K562 (cell line): ENCODE results near the gene KLK14. TPM values are rescaled to one million over a fixed set of nuclear protein-coding genes. Genes with fewer than 3 reads are reported as not detected.

Source experiments
- ATF7 ChIP-seq: fragments of 450-650 bp; IDR thresholded peaks from 2 replicates; pipeline ENCODE4 v1.7.1; 2014; ENCODE audit warnings: mild to moderate bottlenecking, moderate library complexity
- CBFB ChIP-seq: sonication (generic); formaldehyde crosslinking; IDR thresholded peaks from 2 replicates; pipeline ENCODE4 v1.4.0; 2020; ENCODE audit warnings: mild to moderate bottlenecking, missing genetic modification reagents
- CTBP1 ChIP-seq: fragments of 450-650 bp; IDR thresholded peaks from 2 replicates; pipeline ENCODE4 v1.6.1; 2016; ENCODE audit warnings: borderline replicate concordance
- CXXC5 ChIP-seq: fragments of 250-450 bp; sonication (Bioruptor Pico); IDR thresholded peaks from 2 replicates; pipeline ENCODE4 v1.8.0; 2022; ENCODE audit warnings: inconsistent platforms, mild to moderate bottlenecking, moderate library complexity
- MYC ChIP-seq, 2 experiments: fragments of 250-450 bp in 1 of 2; sonication (Bioruptor Pico) in 1 of 2; IDR thresholded peaks; 2 replicates each; pipeline versions ENCODE4 v1.5.1 to v1.6.1; 2012 to 2021; ENCODE audit warnings: low read depth in 2 of 2, borderline replicate concordance in 1 of 2, improper control_type of control experiment in 1 of 2, low read length in 1 of 2, mild to moderate bottlenecking in 1 of 2, moderate library complexity in 1 of 2
- NFIC ChIP-seq: fragments of 450-650 bp; IDR thresholded peaks from 2 replicates; pipeline ENCODE4 v1.6.1; 2017; ENCODE audit warnings: mild to moderate bottlenecking, inconsistent platforms
- NFIX ChIP-seq: fragments of 250-450 bp; sonication (Bioruptor Pico); IDR thresholded peaks from 2 replicates; pipeline ENCODE4 v1.4.0; 2020; ENCODE audit warnings: low read depth, mild to moderate bottlenecking, moderate library complexity
- NRF1 ChIP-seq, 2 experiments: fragments of 450-650 bp; IDR thresholded peaks in 1 of 2; conservative IDR thresholded peaks in 1 of 2; 2 replicates each; pipeline ENCODE4 v1.6.1; 2014; ENCODE audit warnings: mild to moderate bottlenecking in 2 of 2
- RBM39 ChIP-seq: fragments of 200-400 bp; formaldehyde crosslinking; optimal IDR thresholded peaks from 2 replicates; pipeline ENCODE3; 2018; ENCODE audit warnings: low read depth, low read length
- RCOR1 ChIP-seq, 2 experiments: IDR thresholded peaks; 2 replicates each; pipeline ENCODE4 v1.6.1; 2012; ENCODE audit warnings: low read depth in 2 of 2, low read length in 2 of 2, borderline replicate concordance in 1 of 2, improper control_type of control experiment in 1 of 2
- RFX7 ChIP-seq: fragments of 250-450 bp; sonication (Bioruptor Pico); IDR thresholded peaks from 2 replicates; pipeline ENCODE4 v1.5.1; 2021; ENCODE audit warnings: mild to moderate bottlenecking
- SAFB ChIP-seq: fragments of 200-400 bp; formaldehyde crosslinking; IDR thresholded peaks from 2 replicates; pipeline ENCODE4 v1.6.1; 2017; ENCODE audit warnings: low read depth, low read length, borderline replicate concordance
- YY1 ChIP-seq, 3 experiments: IDR thresholded peaks; 2 replicates each; pipeline ENCODE4 v1.6.1; 2011; ENCODE audit warnings: low read length in 2 of 3, mild to moderate bottlenecking in 2 of 3, moderate library complexity in 2 of 3, borderline replicate concordance in 1 of 3, control low read depth in 1 of 3, low read depth in 1 of 3; ENCODE audit not compliant: insufficient read depth in 3 of 3, insufficient replicate concordance in 2 of 3, control insufficient read depth in 1 of 3, insufficient read length in 1 of 3; ENCODE audit errors: extremely low read depth in 1 of 3
- ZNF766 ChIP-seq: fragments of 200-800 bp; sonication (Bioruptor generic); conservative IDR thresholded peaks from 2 replicates; pipeline ENCODE4 v1.6.1; 2016; ENCODE audit warnings: missing genetic modification characterization, missing compliant biosample characterization
- polyA plus RNA-seq, 8 experiments: library from polyadenylated mRNA; depleted of rRNA in 4 of 8; stranded (reverse) in 5 of 8; unstranded in 3 of 8; fragments of >200 nt; fragmentation: Nextera tagmentation in 2 of 8; fragmentation: Illumina TruSeq in 1 of 8; extraction: Ambion mirVana in 2 of 8; extraction: Trizol in 1 of 8; gene quantifications; 2 replicates each; pipeline versions ENCODE4 v1.2.1 to v1.2.3, GENCODE V29; 2011 to 2014; ENCODE audit warnings: inconsistent platforms in 1 of 8, missing spikeins in 1 of 8
- total RNA-seq, 7 experiments: library from RNA; depleted of rRNA in 6 of 7; stranded (reverse); fragments of >200 nt in 6 of 7; fragmentation: Illumina TruSeq in 2 of 7; extraction: Trizol in 2 of 7; gene quantifications; 2 replicates each; pipeline versions ENCODE4 v1.2.1 to v1.2.3, GENCODE V29; 2011 to 2021; ENCODE audit warnings: low replicate concordance in 1 of 7
- TF ChIP-seq, protein P1 (sequence below), 2 experiments: fragments of 450-650 bp in 1 of 2; sonication (generic) in 1 of 2; formaldehyde crosslinking in 1 of 2; IDR thresholded peaks; 2 replicates each; pipeline versions ENCODE4 v1.7.1 to v1.9.0; 2016 to 2022; ENCODE audit warnings: inconsistent platforms in 1 of 2, mild to moderate bottlenecking in 1 of 2, missing genetic modification reagents in 1 of 2
- TF ChIP-seq, protein P2 (sequence below): fragments of 450-650 bp; IDR thresholded peaks from 2 replicates; pipeline ENCODE4 v1.6.1; 2016

The KLK14 gene
- total and polyA plus RNA-seq, 9 of the 15 experiments (the other 6 are each of a cell fraction or from before 2014, with no cell fraction given): not detected

DNA sequence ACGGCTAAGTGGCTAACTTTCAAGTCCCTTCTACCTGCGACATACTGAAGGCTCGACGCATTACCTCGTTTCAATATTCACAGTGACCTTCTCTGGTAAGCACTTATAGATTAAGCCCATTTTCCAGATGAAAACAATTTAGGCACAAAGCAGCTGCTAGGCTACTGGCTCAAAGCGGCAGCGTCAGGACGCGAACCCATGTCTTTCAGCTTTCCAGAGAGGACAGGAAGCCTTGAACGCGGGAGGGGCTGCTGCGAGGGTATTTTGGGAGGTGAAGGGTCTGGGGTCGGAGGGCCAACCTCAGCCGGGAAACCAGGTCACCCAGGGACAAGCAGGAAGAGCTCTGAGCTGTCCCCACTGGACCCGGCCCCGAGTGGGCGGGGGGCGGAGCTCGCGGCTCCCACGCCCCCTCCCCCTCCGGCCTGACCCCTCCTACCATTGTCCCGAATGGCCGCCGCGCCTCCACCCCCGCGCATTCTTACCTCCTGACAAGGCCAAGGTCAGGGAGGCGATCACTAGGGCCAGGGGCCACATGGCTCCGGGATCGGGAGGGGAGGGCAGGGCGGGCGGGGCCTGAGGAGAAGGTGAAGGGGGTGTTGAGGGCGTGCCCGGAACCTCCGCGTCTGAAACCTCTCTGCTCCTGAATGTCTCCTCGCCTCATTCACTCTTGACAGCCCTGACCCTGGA, 18.0 kb downstream of the KLK14 start, which contains the start of gene KLK13 (continued):
- TF ChIP-seq, protein P1, sequence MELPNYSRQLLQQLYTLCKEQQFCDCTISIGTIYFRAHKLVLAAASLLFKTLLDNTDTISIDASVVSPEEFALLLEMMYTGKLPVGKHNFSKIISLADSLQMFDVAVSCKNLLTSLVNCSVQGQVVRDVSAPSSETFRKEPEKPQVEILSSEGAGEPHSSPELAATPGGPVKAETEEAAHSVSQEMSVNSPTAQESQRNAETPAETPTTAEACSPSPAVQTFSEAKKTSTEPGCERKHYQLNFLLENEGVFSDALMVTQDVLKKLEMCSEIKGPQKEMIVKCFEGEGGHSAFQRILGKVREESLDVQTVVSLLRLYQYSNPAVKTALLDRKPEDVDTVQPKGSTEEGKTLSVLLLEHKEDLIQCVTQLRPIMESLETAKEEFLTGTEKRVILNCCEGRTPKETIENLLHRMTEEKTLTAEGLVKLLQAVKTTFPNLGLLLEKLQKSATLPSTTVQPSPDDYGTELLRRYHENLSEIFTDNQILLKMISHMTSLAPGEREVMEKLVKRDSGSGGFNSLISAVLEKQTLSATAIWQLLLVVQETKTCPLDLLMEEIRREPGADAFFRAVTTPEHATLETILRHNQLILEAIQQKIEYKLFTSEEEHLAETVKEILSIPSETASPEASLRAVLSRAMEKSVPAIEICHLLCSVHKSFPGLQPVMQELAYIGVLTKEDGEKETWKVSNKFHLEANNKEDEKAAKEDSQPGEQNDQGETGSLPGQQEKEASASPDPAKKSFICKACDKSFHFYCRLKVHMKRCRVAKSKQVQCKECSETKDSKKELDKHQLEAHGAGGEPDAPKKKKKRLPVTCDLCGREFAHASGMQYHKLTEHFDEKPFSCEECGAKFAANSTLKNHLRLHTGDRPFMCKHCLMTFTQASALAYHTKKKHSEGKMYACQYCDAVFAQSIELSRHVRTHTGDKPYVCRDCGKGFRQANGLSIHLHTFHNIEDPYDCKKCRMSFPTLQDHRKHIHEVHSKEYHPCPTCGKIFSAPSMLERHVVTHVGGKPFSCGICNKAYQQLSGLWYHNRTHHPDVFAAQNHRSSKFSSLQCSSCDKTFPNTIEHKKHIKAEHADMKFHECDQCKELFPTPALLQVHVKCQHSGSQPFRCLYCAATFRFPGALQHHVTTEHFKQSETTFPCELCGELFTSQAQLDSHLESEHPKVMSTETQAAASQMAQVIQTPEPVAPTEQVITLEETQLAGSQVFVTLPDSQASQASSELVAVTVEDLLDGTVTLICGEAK (IDR thresholded peaks at IDR 0.05): peak; percentile 58
- TF ChIP-seq, protein P1 (CRISPR knock-in tag; IDR thresholded peaks at IDR 0.05): no peak
- peak; percentile 24 to 90 (median 80) for TF ChIP-seq YY1 (IDR thresholded peaks at IDR 0.05; ENCODE audit: borderline replicate concordance in 1 of 3, control insufficient read depth in 1 of 3, extremely low read depth in 1 of 3, insufficient read depth in 3 of 3, insufficient read length in 1 of 3, insufficient replicate concordance in 2 of 3, low read depth in 1 of 3, low read length in 2 of 3)
- TF ChIP-seq, protein P2, sequence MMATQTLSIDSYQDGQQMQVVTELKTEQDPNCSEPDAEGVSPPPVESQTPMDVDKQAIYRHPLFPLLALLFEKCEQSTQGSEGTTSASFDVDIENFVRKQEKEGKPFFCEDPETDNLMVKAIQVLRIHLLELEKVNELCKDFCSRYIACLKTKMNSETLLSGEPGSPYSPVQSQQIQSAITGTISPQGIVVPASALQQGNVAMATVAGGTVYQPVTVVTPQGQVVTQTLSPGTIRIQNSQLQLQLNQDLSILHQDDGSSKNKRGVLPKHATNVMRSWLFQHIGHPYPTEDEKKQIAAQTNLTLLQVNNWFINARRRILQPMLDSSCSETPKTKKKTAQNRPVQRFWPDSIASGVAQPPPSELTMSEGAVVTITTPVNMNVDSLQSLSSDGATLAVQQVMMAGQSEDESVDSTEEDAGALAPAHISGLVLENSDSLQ: peak; percentile 6; the same call in 1 of the 2 replicates
- TF ChIP-seq NRF1 (conservative IDR thresholded peaks at IDR 0.05 in 1 of 2, IDR thresholded peaks at IDR 0.05 in 1 of 2): peak; percentile 83 to 84
- no peak for TF ChIP-seq RFX7
- TF ChIP-seq ZNF766 (CRISPR knock-in tag): 0 out of 2 replicates have a peak, but pooled peaks have one; percentile 42
- no peak for TF ChIP-seq CBFB (CRISPR knock-in tag)
- 0 out of 2 replicates have a peak, but pooled peaks have one; percentile 19 for TF ChIP-seq CXXC5 (CRISPR knock-in tag)
- TF ChIP-seq ATF7: 0 out of 2 replicates have a peak, but pooled peaks have one; percentile 8
- TF ChIP-seq MYC (IDR thresholded peaks at IDR 0.05; ENCODE audit: low read depth, low read length): peak; percentile 79
- no peak for TF ChIP-seq MYC (CRISPR knock-in tag; IDR thresholded peaks at IDR 0.05; ENCODE audit: borderline replicate concordance, low read depth)
- peak in 1 of 2 experiments; percentile 34; a peak in 2 of 4 replicates for TF ChIP-seq RCOR1 (IDR thresholded peaks at IDR 0.05; ENCODE audit: borderline replicate concordance in 1 of 2, low read depth in 2 of 2, low read length in 2 of 2)
- no peak for TF ChIP-seq RBM39
- no peak for TF ChIP-seq NFIX (CRISPR knock-in tag)
- TF ChIP-seq SAFB: peak; percentile 54; the same call in 1 of the 2 replicates
- TF ChIP-seq NFIC: peak; percentile 24; the same call in 1 of the 2 replicates
- 0 out of 2 replicates have a peak, but pooled peaks have one; percentile 13 for TF ChIP-seq CTBP1
